ENCODE results near the gene FBXO4.

FBXO4 gene

GRCh38 chr5:41951224-41951623 lies 26.1 kb downstream of the FBXO4 start:
- no peak for DNase-seq (ENCODE audit: low read depth, low spot score)
- H3K4me3 ChIP-seq (ENCODE audit: insufficient read length, low read depth), result no peak overlapping the region
- no peaks in the 10 kb centered on the region for H3K36me3 ChIP-seq (ENCODE audit: insufficient read depth, insufficient read length, low read length)
- H3K9ac ChIP-seq (ENCODE audit: insufficient read length, low read depth), result no peak overlapping the region
- TF ChIP-seq YY1 (IDR thresholded peaks at IDR 0.05; ENCODE audit: insufficient read depth, insufficient read length) (no peak), ZNF274 (IDR thresholded peaks at IDR 0.05; ENCODE audit: low read depth, low read length) (no peak), SUZ12 (IDR thresholded peaks at IDR 0.05; ENCODE audit: extremely low read depth, insufficient read depth, insufficient read length) (no peak)
- H3K9me3 ChIP-seq (ENCODE audit: insufficient read depth, low read length), result no peaks in the 10 kb centered on the region
- no peaks in the 10 kb centered on the region for H3K4me1 ChIP-seq (ENCODE audit: insufficient read depth, insufficient read length)
- H3K27me3 ChIP-seq (ENCODE audit: insufficient read depth, insufficient read length), result no peaks in the 10 kb centered on the region

DNA sequence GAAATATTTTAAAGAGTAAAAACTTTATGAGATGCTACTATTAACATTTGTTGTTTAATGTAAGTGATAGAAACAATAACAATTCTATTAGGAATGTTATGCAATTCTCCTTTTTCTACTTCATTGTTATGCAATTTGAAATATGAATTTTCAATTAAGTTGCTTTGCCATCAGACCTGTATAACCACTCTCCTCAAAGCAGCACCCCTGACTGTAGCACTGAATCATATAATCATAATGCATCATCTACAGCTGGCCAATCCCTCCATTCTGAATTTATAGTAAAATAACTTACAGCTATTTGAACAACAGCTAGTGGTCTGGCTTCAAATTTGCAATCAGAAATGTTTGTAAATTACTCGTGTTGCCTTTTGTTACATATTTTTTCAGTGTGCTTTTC lies 29.2 kb downstream of the FBXO4 start:
- Histone ChIP-seq H3K9ac (ENCODE audit: insufficient read length, low read depth) (no peak overlapping the region), H3K4me3 (ENCODE audit: insufficient read length, low read depth) (no peak overlapping the region), H3K27me3 (ENCODE audit: insufficient read depth, insufficient read length) (no peaks in the 10 kb centered on the region), H3K4me1 (ENCODE audit: insufficient read depth, insufficient read length) (no peaks in the 10 kb centered on the region), H3K9me3 (ENCODE audit: insufficient read depth, low read length) (no peaks in the 10 kb centered on the region), H3K36me3 (ENCODE audit: insufficient read depth, insufficient read length, low read length) (no peaks in the 10 kb centered on the region)
- no peak for DNase-seq (ENCODE audit: low read depth, low spot score)
- no peak for TF ChIP-seq YY1 (IDR thresholded peaks at IDR 0.05; ENCODE audit: insufficient read depth, insufficient read length)
- no peak for TF ChIP-seq SUZ12 (IDR thresholded peaks at IDR 0.05; ENCODE audit: extremely low read depth, insufficient read depth, insufficient read length)
- TF ChIP-seq ZNF274 (IDR thresholded peaks at IDR 0.05; ENCODE audit: low read depth, low read length), result no peak

- Histone ChIP-seq H3K4me1 (ENCODE audit: insufficient read depth, insufficient read length) (no peaks in the 10 kb centered on the region), H3K9me3 (ENCODE audit: insufficient read depth, low read length) (no peaks in the 10 kb centered on the region), H3K36me3 (ENCODE audit: insufficient read depth, insufficient read length, low read length) (no peaks in the 10 kb centered on the region), H3K4me3 (ENCODE audit: insufficient read length, low read depth) (no peak overlapping the region), H3K9ac (ENCODE audit: insufficient read length, low read depth) (no peak overlapping the region), H3K27me3 (ENCODE audit: insufficient read depth, insufficient read length) (no peaks in the 10 kb centered on the region)
- DNase-seq (ENCODE audit: low read depth, low spot score), result no peak
- TF ChIP-seq SUZ12 (IDR thresholded peaks at IDR 0.05; ENCODE audit: extremely low read depth, insufficient read depth, insufficient read length) (no peak), ZNF274 (IDR thresholded peaks at IDR 0.05; ENCODE audit: low read depth, low read length) (no peak), YY1 (IDR thresholded peaks at IDR 0.05; ENCODE audit: insufficient read depth, insufficient read length) (no peak)
These were observed 30.4 kb downstream of the FBXO4 start for GRCh38 chr5:41955432-41956024.

DNA sequence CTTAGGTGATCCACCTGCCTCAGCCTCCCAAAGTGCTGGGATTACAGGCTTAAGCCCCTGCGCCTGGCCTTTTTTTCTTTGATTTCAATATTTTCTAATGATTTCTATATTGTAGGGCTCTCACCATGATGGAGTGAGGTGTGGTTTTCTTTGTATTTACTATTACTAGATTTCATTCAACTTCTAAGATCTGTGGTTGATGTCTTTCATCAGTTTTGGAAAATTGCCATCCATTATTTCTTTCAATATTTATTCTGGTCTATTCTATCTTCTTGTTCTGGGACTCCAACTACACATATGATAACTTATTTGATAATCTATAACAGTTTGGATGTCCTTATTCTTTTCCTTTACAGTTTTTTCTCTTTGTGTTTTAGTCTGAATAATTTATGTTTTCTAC lies 31.9 kb downstream of the FBXO4 start:
- TF ChIP-seq YY1 (IDR thresholded peaks at IDR 0.05; ENCODE audit: insufficient read depth, insufficient read length) (no peak), ZNF274 (IDR thresholded peaks at IDR 0.05; ENCODE audit: low read depth, low read length) (no peak), SUZ12 (IDR thresholded peaks at IDR 0.05; ENCODE audit: extremely low read depth, insufficient read depth, insufficient read length) (no peak)
- Histone ChIP-seq H3K9ac (ENCODE audit: insufficient read length, low read depth) (no peak overlapping the region), H3K27me3 (ENCODE audit: insufficient read depth, insufficient read length) (no peaks in the 10 kb centered on the region), H3K9me3 (ENCODE audit: insufficient read depth, low read length) (no peaks in the 10 kb centered on the region), H3K36me3 (ENCODE audit: insufficient read depth, insufficient read length, low read length) (no peaks in the 10 kb centered on the region), H3K4me3 (ENCODE audit: insufficient read length, low read depth) (no peak overlapping the region), H3K4me1 (ENCODE audit: insufficient read depth, insufficient read length) (no peaks in the 10 kb centered on the region)
- no peak for DNase-seq (ENCODE audit: low read depth, low spot score)

DNA sequence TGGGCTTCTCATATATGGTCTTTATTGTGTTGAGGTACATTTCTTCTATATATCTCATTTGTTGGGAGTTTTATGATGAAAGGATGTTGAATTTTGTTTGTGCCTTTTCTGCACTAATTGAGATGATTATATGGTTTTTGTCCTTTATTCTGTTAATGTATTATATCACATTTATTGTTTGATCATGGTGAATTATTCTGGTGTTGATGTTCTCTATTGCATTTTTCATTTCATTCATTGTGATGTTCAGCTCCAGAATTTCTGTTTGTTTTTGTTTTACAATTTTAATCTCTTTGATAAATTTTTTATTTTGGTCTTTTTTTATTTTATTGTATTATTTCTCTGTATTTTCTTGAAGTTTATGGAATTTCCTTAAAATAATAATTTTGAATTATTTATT lies 35.4 kb downstream of the FBXO4 start:
- Histone ChIP-seq H3K4me1 (ENCODE audit: insufficient read depth, insufficient read length) (no peaks in the 10 kb centered on the region), H3K27me3 (ENCODE audit: insufficient read depth, insufficient read length) (no peaks in the 10 kb centered on the region), H3K4me3 (ENCODE audit: insufficient read length, low read depth) (no peak overlapping the region), H3K36me3 (ENCODE audit: insufficient read depth, insufficient read length, low read length) (no peaks in the 10 kb centered on the region), H3K9ac (ENCODE audit: insufficient read length, low read depth) (no peak overlapping the region), H3K9me3 (ENCODE audit: insufficient read depth, low read length) (no peaks in the 10 kb centered on the region)
- DNase-seq (ENCODE audit: low read depth, low spot score), result no peak
- TF ChIP-seq ZNF274 (IDR thresholded peaks at IDR 0.05; ENCODE audit: low read depth, low read length) (no peak), SUZ12 (IDR thresholded peaks at IDR 0.05; ENCODE audit: extremely low read depth, insufficient read depth, insufficient read length) (no peak), YY1 (IDR thresholded peaks at IDR 0.05; ENCODE audit: insufficient read depth, insufficient read length) (no peak)

- no peaks in the 10 kb centered on the region for H3K4me1 ChIP-seq (ENCODE audit: insufficient read depth, insufficient read length)
- H3K36me3 ChIP-seq (ENCODE audit: insufficient read depth, insufficient read length, low read length), result no peaks in the 10 kb centered on the region
- no peaks in the 10 kb centered on the region for H3K27me3 ChIP-seq (ENCODE audit: insufficient read depth, insufficient read length)
- TF ChIP-seq ZNF274 (IDR thresholded peaks at IDR 0.05; ENCODE audit: low read depth, low read length) (no peak), SUZ12 (IDR thresholded peaks at IDR 0.05; ENCODE audit: extremely low read depth, insufficient read depth, insufficient read length) (no peak), YY1 (IDR thresholded peaks at IDR 0.05; ENCODE audit: insufficient read depth, insufficient read length) (no peak)
- no peak overlapping the region for H3K9ac ChIP-seq (ENCODE audit: insufficient read length, low read depth)
- no peaks in the 10 kb centered on the region for H3K9me3 ChIP-seq (ENCODE audit: insufficient read depth, low read length)
- DNase-seq (ENCODE audit: low read depth, low spot score), result no peak
- H3K4me3 ChIP-seq (ENCODE audit: insufficient read length, low read depth), result no peak overlapping the region
These were observed 36.7 kb downstream of the FBXO4 start for GRCh38 chr5:41961736-41962135.

DNA sequence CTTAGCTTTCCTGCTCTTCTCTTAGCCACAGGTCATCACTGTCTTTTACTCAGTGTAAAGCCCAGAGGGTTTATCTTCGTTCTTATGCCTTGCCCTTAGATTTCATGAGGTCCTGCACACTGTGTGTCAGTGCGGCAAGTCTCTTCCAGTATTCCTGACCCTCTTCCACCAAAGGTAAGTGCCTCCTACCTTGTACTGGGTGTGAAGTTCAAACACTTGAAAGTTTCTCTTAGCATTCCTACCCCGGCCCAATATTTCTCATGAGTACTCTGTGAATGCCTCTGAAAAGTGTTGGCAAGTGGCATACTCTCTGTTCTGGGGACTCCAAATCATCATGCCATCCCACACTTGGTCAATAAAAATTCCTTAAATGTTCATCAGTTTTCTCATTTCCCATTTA lies 37.4 kb downstream of the FBXO4 start:
- Histone ChIP-seq H3K27me3 (ENCODE audit: insufficient read depth, insufficient read length) (no peaks in the 10 kb centered on the region), H3K4me1 (ENCODE audit: insufficient read depth, insufficient read length) (no peaks in the 10 kb centered on the region), H3K9me3 (ENCODE audit: insufficient read depth, low read length) (no peaks in the 10 kb centered on the region), H3K4me3 (ENCODE audit: insufficient read length, low read depth) (no peak overlapping the region), H3K36me3 (ENCODE audit: insufficient read depth, insufficient read length, low read length) (no peaks in the 10 kb centered on the region), H3K9ac (ENCODE audit: insufficient read length, low read depth) (no peak overlapping the region)
- DNase-seq (ENCODE audit: low read depth, low spot score), result no peak
- TF ChIP-seq SUZ12 (IDR thresholded peaks at IDR 0.05; ENCODE audit: extremely low read depth, insufficient read depth, insufficient read length), result no peak
- TF ChIP-seq YY1 (IDR thresholded peaks at IDR 0.05; ENCODE audit: insufficient read depth, insufficient read length), result no peak
- TF ChIP-seq ZNF274 (IDR thresholded peaks at IDR 0.05; ENCODE audit: low read depth, low read length), result no peak

Measured in NT2/D1 (cell line).